ENCODE results near the gene UBA5.

UBA5 gene

GRCh38 chr3:132720228-132720627 lies 60.1 kb downstream of the UBA5 start:
- H3K4me3 ChIP-seq (ENCODE audit: low read depth, low read length), result no peak overlapping the region
- TF ChIP-seq, protein P1, sequence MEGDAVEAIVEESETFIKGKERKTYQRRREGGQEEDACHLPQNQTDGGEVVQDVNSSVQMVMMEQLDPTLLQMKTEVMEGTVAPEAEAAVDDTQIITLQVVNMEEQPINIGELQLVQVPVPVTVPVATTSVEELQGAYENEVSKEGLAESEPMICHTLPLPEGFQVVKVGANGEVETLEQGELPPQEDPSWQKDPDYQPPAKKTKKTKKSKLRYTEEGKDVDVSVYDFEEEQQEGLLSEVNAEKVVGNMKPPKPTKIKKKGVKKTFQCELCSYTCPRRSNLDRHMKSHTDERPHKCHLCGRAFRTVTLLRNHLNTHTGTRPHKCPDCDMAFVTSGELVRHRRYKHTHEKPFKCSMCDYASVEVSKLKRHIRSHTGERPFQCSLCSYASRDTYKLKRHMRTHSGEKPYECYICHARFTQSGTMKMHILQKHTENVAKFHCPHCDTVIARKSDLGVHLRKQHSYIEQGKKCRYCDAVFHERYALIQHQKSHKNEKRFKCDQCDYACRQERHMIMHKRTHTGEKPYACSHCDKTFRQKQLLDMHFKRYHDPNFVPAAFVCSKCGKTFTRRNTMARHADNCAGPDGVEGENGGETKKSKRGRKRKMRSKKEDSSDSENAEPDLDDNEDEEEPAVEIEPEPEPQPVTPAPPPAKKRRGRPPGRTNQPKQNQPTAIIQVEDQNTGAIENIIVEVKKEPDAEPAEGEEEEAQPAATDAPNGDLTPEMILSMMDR (conservative IDR thresholded peaks at IDR 0.05; ENCODE audit: low read depth, low read length), result no peak
- no peak for DNase-seq (ENCODE audit: low read depth)

DNA sequence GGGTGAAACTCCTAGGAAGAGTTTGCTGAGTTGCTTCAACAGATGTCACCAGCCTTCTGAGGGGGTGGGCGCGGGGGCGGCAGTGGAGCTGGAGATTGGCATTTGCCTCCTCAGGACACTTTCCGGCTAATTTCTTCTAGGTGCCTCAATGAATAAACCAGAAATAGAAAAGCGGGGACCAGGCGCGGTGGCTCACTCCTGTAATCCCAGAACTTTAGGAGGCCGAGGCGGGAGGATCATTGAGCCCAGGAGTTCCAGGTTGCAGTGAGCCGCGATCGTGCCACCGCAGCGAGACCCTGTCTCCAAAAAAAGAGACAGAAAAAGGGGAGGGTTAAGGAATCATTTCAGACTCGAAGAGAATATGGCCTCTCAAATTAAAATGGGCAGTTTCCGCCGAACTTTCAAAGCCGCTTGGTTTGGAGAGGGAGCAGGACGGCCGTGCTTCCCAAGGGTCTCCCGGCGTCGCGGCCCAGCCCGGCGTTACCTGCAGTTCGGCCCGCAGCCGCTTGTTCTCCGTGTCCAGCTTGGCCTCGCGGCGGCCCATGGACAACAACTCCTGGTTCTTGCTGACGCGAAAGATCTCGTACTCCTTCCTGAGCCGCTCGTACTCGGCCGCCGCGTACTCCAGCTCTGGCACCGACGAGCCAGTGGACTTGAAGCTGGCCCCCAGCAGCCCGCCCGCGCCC lies 61.5 kb downstream of the UBA5 start:
- peak overlapping the region; percentile 93 for H3K4me3 ChIP-seq (ENCODE audit: low read depth, low read length)
- peak; percentile 80 for DNase-seq (ENCODE audit: low read depth)
- TF ChIP-seq, protein P1 (conservative IDR thresholded peaks at IDR 0.05; ENCODE audit: low read depth, low read length), result peak; percentile 47

DNA sequence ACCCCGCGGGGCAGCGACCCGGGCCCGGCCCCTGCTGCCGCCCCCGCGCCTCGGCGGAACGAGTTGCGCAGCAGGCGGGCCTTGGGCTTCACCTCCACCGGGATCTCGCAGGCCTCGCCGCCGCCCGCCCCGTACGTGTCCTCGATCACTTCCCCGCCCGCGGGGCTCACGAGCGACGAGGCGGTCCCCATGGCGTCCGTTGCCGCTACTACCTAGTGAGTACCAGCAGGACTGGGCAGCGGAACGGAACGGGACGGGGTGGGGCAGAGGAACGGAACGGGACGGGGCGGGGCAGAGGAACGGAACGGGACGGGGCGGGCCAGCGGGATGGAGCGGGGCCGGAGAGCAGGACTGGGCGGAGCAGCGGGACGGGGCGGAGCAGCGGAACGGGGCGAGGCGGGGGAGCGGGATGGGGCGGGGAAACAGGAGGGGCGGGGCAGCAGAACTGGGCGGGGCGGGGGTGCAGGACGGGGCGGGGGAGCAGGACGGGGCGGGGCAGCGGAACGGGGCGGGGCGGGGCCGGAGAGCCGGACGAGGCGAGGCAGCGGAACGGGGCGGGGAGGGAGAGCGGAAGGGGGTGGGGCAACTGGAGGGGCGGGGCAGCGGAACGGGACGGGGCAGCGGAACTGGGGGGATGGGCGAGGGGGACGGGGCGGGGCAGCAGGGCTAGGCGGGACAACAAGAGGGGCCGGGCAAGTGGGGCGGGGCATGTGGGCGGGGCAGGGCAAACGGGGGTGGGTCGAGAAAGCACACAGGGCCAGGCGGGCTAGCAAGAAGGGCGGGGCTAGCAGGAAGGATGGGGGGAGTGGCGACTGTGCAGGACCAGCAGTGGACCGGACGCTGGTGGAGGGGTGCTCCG lies 62.3 kb downstream of the UBA5 start, which contains the start of gene NPHP3:
NPHP3 (minus strand) TSS at position 245 of the 859 bp plus-strand sequence; CDS start at position 191, 54 bp downstream.
- peak within 1 kb of the TSS; percentile 93 for H3K4me3 ChIP-seq (ENCODE audit: low read depth, low read length)
- TF ChIP-seq, protein P1 (conservative IDR thresholded peaks at IDR 0.05; ENCODE audit: low read depth, low read length), result no peak
- DNase-seq (ENCODE audit: low read depth), result peak; percentile 99

DNA sequence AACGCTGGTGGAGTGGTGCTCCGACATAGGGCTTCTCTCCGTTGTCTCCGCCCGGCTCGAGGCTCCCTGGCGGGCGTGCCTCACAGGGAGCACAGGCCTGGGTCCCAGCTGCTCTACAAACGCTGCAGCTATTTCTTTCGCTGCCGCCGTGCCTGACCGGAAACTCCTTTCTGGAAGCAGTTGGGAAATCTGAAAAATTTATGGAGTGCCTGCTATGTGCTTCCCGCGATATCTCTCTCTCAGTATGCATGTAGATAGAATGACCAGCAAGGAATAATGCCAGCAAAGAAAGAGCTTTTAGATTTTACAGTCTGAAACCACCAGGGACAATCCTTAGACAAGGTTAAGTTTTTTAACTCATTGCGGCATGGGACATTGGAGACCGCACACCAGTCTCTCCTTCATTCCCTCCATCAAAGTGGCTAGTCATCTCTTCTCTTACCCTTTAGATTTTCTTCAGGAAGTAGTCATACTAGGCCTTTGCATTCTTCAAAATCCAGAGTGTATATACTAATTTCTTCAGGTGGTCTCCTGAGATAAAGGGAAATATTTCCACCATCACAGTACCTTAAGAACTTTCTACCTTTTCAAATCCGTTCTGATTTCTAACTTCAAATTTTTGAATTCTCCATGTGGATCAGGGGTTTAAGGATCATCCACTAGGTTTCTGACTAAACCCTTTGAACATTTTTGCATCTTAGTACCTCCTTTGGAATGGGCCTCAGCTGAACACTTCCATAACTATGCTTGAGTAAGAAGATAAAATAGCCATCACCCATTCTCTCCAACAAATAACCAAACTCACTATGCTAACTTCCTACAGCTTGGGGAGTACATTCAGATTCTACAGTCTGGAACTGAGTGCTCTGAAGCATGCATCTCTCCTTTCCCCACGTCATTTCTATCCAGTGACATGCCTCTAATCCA lies 63.2 kb downstream of the UBA5 start:
- H3K4me3 ChIP-seq (ENCODE audit: low read depth, low read length), result peak overlapping the region; percentile 79
- TF ChIP-seq, protein P1 (conservative IDR thresholded peaks at IDR 0.05; ENCODE audit: low read depth, low read length), result peak; percentile 0
- DNase-seq (ENCODE audit: low read depth), result no peak

DNA sequence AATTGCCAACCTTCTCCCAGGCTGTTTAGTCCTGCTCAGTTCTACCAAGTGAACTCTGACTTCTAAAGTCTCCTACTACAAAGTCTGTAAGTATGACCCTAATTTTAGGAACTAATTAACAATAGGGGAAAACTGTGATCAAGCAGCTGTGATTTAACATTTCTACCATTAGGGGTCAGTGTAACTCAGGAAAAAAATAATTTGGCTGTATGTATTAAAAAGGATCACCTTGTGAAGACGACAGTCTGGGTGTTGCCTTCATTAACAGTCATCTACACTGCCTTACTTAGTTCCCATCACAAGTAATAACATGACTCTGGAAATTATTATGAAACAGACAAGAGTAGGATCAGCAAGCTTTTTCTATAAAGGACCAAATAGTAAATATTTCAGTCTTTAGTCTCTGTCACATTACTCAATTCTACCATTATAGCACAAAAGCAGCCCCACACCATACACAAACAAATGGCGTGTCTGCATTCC lies 66.3 kb downstream of the UBA5 start:
- H3K4me3 ChIP-seq (ENCODE audit: low read depth, low read length), result no peak overlapping the region
- DNase-seq (ENCODE audit: low read depth), result peak; percentile 54
- TF ChIP-seq, protein P1 (conservative IDR thresholded peaks at IDR 0.05; ENCODE audit: low read depth, low read length), result peak; percentile 62

Data from choroid plexus epithelial cell (primary cell).